Effector memory CD4-positive, alpha-beta T cell (primary cell): ENCODE measurements around the gene CA12.
"Not testable (repeated sequence)": the region's sequence is repeated elsewhere in the genome, so short reads cannot be mapped to it uniquely, and the experiment has no call there.

ENCODE experiments used
- DNase-seq, 3 donors: peaks; one replicate each; pipeline ENCODE4 v3.0.0-alpha.2; 2020
- H3K27ac ChIP-seq: 2 replicates; pipeline ENCODE4 v1.7.0; 2013; ENCODE audit warnings: mild to moderate bottlenecking, low read length, moderate library complexity; ENCODE audit not compliant: insufficient read depth, poor library complexity, severe bottlenecking
- H3K27me3 ChIP-seq: replicated peaks from 2 replicates; pipeline ENCODE4 v1.7.0; 2013; ENCODE audit warnings: mild to moderate bottlenecking, low read length; ENCODE audit not compliant: insufficient read depth, control insufficient read depth, poor library complexity, severe bottlenecking
- H3K36me3 ChIP-seq: 2 replicates; pipeline ENCODE4 v1.7.0; 2013; ENCODE audit warnings: mild to moderate bottlenecking, low read length, moderate library complexity; ENCODE audit not compliant: control insufficient read depth, insufficient read depth
- H3K4me1 ChIP-seq: 2 replicates; pipeline ENCODE4 v1.7.0; 2013; ENCODE audit warnings: low read length, mild to moderate bottlenecking; ENCODE audit not compliant: control insufficient read depth, insufficient read depth, poor library complexity, severe bottlenecking
- H3K4me3 ChIP-seq: 2 replicates; pipeline ENCODE4 v1.7.0; 2013; ENCODE audit warnings: low read length, low read depth, mild to moderate bottlenecking; ENCODE audit not compliant: insufficient read depth, poor library complexity, severe bottlenecking
- H3K9me3 ChIP-seq: 2 replicates; pipeline ENCODE4 v1.7.0; 2013; ENCODE audit warnings: mild to moderate bottlenecking, low read length, moderate library complexity; ENCODE audit not compliant: control insufficient read depth

CA12 gene

DNA sequence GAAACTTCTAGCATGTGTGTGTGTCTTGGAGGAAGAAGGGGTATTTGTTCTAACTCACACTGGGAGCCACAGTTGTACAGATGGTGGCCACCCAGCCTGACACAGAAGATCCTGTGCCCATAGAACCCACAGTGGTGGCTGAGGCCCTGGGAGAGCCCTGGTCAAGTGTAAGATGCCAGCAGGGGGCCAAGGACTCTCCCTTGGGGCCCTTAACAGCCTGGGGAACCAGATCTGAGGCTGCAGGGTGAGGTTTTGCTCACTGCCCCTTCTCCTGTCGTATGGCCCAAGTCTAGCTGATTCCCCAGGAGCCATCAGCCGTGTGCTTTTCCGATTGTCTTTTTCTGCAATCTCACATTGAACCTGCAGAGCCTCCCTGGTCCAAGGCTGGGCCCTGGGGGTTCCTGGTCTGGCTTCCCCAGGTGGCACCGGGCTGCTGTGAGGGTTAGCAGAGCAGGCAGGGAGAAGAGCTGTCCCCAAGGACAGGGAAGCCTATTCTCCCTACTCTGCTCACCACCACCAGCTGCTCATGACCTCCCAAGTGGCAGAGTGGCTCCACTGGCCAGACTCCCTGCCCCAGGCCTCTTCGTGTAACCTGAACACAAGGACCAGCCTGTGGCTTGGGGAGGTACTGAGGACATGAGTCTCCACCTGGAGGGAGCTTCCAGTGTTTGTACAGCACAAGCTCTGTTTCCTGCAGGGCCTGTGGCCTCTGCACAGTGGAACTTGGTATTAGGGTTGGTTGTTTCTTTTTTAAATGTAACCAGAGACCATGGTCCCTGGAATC lies 51.9 kb downstream of the CA12 start:
- no peaks in the 10 kb centered on the region for H3K9me3 ChIP-seq
- no peaks in the 10 kb centered on the region for H3K4me1 ChIP-seq
- DNase-seq, result no peak
- no peak overlapping the region for H3K4me3 ChIP-seq
- H3K27me3 ChIP-seq, result no peaks in the 10 kb centered on the region
- no peak overlapping the region for H3K27ac ChIP-seq
- H3K36me3 ChIP-seq, result no peaks in the 10 kb centered on the region

- no peaks in the 10 kb centered on the region for H3K27me3 ChIP-seq
- no peak for DNase-seq
- no peak overlapping the region for H3K27ac ChIP-seq
- H3K36me3 ChIP-seq, result no peaks in the 10 kb centered on the region
- no peaks in the 10 kb centered on the region for H3K9me3 ChIP-seq
- H3K4me3 ChIP-seq, result no peak overlapping the region
- H3K4me1 ChIP-seq, result no peaks in the 10 kb centered on the region
Observed at GRCh38 chr15:63327648-63328421, 53.8 kb downstream of the CA12 start.

- H3K27me3 ChIP-seq, result no peaks in the 10 kb centered on the region
- no peaks in the 10 kb centered on the region for H3K9me3 ChIP-seq
- DNase-seq, result no peak
- no peaks in the 10 kb centered on the region for H3K4me1 ChIP-seq
- no peaks in the 10 kb centered on the region for H3K36me3 ChIP-seq
- H3K4me3 ChIP-seq, result no peak overlapping the region
- H3K27ac ChIP-seq, result no peak overlapping the region
Observed at GRCh38 chr15:63324770-63325169, 56.9 kb downstream of the CA12 start.

DNA sequence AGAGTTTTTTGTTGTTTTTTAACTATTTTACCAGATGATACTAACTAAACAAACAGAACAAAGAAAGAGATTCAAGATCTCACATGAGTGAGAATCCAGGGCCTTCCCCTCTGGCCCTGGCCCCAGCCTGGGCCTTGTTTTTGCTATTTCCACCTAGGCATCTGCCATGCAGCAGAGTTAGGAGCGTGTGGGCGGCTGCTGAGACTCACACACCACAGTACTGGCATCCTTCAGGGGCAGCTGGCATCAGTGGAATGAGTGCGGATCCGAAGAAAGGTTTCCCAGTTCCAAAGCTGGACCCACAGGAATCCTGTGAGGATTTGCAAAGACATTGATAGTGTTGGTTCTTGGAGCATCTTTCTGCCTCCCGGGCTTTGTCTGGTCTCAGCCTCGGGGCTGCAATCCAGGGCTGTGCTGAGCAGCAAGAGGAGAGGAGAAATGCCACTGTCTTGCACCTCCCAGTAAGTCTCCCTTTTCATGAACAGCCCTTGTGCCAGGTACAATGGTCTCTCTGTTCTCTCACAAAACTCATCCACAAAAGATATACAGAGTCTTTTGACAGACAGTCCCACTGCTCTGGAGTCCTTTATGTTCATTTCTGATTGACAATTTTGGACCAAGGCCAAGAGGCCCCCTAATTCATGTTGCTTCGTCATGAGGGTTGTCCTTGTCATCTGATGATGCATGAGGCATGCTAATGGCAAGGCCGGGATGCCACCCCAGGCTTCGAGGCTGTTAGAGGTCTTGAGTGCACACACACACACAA lies 57.7 kb downstream of the CA12 start:
- DNase-seq, result no peak
- H3K4me3 ChIP-seq, result no peak overlapping the region
- no peak overlapping the region for H3K27ac ChIP-seq
- no peaks in the 10 kb centered on the region for H3K27me3 ChIP-seq
- no peaks in the 10 kb centered on the region for H3K4me1 ChIP-seq
- no peaks in the 10 kb centered on the region for H3K36me3 ChIP-seq
- no peaks in the 10 kb centered on the region for H3K9me3 ChIP-seq

- Histone ChIP-seq H3K4me3 (no peak overlapping the region), H3K36me3 (no peaks in the 10 kb centered on the region), H3K27ac (no peak overlapping the region), H3K9me3 (no peaks in the 10 kb centered on the region), H3K4me1 (no peaks in the 10 kb centered on the region), H3K27me3 (no peaks in the 10 kb centered on the region)
- DNase-seq, result no peak
Observed at GRCh38 chr15:63322541-63322940, 59.1 kb downstream of the CA12 start.

- Histone ChIP-seq H3K36me3 (no peaks in the 10 kb centered on the region), H3K27ac (no peak overlapping the region), H3K9me3 (no peaks in the 10 kb centered on the region), H3K4me3 (no peak overlapping the region), H3K27me3 (no peaks in the 10 kb centered on the region), H3K4me1 (no peaks in the 10 kb centered on the region)
- DNase-seq, result no peak
Observed at GRCh38 chr15:63321462-63321861, 60.2 kb downstream of the CA12 start.

GRCh38 chr15:63320981-63321380 lies 60.7 kb downstream of the CA12 start:
- H3K4me1 ChIP-seq, H3K27ac ChIP-seq, H3K36me3 ChIP-seq, DNase-seq, H3K9me3 ChIP-seq, H3K4me3 ChIP-seq, H3K27me3 ChIP-seq: not testable (repeated sequence)

DNA sequence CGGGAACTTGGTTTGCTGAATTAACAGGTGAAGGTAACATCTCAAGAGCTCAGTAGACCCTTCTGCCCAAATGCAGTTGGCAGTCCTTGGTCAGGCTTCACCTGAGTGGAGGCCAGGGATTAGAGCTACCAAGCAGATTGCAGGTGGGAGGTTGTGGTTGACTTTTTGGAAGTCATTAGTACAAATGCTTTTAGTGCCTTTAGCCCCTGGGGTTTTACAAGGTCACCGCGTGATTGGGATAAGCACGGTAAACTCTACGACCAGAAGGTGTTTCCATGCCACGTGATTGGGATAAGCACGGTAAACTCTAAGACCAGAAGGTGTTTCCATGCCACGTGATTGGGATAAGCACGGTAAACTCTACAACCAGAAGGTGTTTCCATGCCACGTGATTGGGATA lies 61.2 kb downstream of the CA12 start:
- H3K9me3 ChIP-seq, H3K27me3 ChIP-seq, H3K36me3 ChIP-seq, H3K4me1 ChIP-seq, H3K27ac ChIP-seq, DNase-seq, H3K4me3 ChIP-seq: not testable (repeated sequence)

DNA sequence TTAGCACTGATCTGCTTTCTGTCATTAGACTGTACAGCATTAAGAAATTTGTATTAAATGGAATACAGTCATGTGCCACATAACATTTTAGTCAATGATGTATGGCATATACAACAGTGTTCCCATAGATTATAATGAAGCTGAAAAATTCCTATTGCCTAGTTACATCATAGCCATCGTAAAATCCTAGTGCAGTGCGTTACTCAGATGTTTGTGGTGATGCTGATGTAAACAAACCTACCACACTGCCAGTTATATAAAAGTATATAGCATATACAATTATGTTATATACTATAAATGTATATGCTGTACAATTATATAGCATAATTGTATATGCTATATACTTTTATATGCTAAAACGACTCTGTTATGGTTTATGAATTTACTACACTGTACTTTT lies 62.6 kb downstream of the CA12 start:
- H3K27me3 ChIP-seq, result no peaks in the 10 kb centered on the region
- no peaks in the 10 kb centered on the region for H3K9me3 ChIP-seq
- no peak overlapping the region for H3K27ac ChIP-seq
- H3K4me1 ChIP-seq, result no peaks in the 10 kb centered on the region
- H3K4me3 ChIP-seq, result no peak overlapping the region
- no peaks in the 10 kb centered on the region for H3K36me3 ChIP-seq
- DNase-seq, result no peak

- Histone ChIP-seq H3K9me3 (no peaks in the 10 kb centered on the region), H3K27ac (no peak overlapping the region), H3K36me3 (no peaks in the 10 kb centered on the region), H3K4me3 (no peak overlapping the region), H3K4me1 (no peaks in the 10 kb centered on the region), H3K27me3 (no peaks in the 10 kb centered on the region)
- no peak for DNase-seq
Observed at GRCh38 chr15:63318344-63318743, 63.3 kb downstream of the CA12 start.
